NCI-H2171 treated with DMSO at 0.1 percent for 48 hours (cell line): Measurements from ENCODE around the gene CALHM4.

Experiments used
- DNase-seq: peaks from one replicate; lab custom pipeline; 2025; lab: John Stamatoyannopoulos, UW

CALHM4 gene

GRCh38 chr6:116542426-116542825 is 11.1 kb upstream of the CALHM4 start:
- no peak for DNase-seq

GRCh38 chr6:116543149-116543548 is 10.4 kb upstream of the CALHM4 start:
- DNase-seq = no peak

DNA sequence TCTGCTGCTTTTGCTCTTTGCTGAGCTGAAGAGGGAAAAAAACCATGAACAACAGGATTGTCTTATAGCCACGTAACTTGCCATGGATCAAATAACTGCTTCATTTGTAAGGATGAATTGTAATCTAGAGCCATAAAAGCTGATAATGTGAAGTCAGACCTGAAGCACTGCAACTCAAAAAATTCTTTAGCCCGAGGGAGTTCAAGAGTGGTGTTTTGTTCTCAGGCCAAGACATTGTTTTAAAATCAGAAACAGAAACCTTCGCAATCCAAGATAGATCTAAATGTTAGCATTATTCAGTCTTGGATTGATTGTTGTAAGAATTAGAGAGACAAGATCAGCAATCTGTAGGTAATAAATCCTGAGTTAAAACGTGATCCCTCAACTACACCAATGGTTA is 7.9 kb upstream of the CALHM4 start, which contains the start of gene TRAPPC3L:
TRAPPC3L (minus strand) TSS at position 34 of the 400 bp plus-strand sequence. CDS start 170 bp downstream, outside the sequence.
- DNase-seq = no peak

GRCh38 chr6:116547358-116547757 is 6.2 kb upstream of the CALHM4 start:
- DNase-seq = no peak

- no peak for DNase-seq
These were observed 2.8 kb upstream of the CALHM4 start for GRCh38 chr6:116550796-116551195.

DNA sequence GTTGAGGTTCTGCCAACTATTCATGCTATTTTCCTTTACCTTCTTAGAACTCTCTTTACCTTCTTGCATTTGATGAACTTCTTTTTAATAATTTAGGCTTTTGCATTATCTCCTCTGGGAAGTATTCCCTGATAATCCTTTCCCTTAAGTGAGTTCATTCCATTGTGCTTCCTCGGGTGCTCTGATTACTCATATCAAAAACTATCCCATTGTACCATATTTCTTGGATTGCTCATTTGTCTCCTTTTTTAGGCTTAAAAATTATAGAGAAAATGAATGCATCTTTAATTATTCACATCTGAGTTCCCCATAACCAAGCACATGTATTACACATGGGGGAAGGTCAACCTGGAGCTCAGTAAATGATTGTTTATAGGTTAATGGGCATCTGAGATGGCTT is 2.5 kb downstream of the CALHM4 start:
- DNase-seq = no peak

- no peak for DNase-seq
These were observed 3.4 kb downstream of the CALHM4 start for GRCh38 chr6:116556814-116557415.

- no peak for DNase-seq
These were observed 4.3 kb downstream of the CALHM4 start for GRCh38 chr6:116557893-116558292.

GRCh38 chr6:116560130-116560529 is 6.6 kb downstream of the CALHM4 start:
- DNase-seq = no peak

DNA sequence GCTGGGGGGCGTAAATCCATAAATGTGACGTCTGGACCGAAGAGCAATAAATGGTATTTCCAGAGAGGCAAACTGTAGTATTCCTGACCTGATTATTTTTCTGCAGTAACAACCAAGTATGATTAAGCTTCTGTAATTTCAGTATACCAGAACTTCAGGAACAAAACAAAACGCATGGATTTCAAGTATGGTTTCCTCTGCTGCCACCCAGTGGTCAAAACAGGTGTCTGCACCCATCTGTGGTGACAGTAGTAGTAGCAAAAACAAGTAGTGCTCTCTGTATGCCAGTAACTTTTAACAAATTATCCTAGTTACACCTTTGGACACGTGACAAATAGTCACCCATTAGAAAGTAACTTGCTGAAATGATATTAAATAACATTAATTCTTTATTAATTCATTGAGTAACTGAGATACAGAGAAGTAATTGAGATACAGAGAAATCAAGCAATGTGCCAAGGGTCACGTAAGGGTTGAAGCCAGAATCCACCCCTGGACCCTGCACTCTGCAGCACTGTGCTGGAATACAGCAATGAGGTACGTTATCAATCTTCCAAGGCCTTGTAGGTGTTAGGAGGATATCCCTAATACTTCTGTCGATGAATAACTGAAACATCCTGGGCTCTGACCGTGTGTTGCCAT is 7.9 kb downstream of the CALHM4 start:
- DNase-seq = peak; percentile 76

GRCh38 chr6:116562019-116562403 is 8.5 kb downstream of the CALHM4 start:
- DNase-seq = no peak

DNA sequence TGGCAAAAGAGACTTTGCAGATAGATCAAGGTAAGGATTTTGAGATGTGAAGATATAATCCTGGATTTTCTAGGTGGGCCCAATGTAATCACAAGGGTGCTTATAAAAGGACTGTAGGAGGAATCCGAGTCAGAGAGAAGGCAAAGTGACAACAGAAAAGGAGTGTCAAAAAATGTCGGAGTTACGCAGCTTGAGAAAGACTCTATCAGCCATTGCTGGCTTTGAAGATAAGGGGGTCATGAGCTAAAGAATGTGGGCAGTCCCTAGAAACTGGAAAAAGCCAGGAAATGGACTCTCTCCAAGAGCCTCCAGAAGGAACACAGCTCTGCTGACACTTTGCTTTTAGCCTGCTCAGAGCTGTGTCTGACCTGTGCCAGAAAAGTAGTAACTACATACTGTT is 9.1 kb downstream of the CALHM4 start:
- no peak for DNase-seq

GRCh38 chr6:116563830-116564229 is 10.3 kb downstream of the CALHM4 start:
- no peak for DNase-seq

DNA sequence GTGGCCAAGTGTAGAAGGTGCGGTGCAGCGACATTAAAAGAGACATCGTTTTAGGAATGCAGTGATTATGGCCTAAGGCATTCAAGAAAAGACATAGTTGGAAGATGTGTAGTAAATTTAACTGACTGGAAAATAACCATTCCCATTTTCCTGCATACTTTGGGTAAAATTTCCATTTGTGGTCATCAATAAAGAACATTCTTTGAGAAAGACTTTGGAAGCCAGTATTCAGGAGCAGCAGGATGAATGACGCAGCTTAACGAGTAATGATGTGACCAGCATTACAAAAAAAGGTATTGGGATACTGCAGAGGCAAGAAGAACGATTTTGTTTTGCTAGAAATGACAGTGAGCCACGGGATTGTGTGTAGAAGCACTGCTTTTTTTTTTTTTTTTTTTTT is 10.8 kb downstream of the CALHM4 start:
- DNase-seq = no peak

- no peak for DNase-seq
These were observed 11.6 kb downstream of the CALHM4 start for GRCh38 chr6:116564921-116565872.

- no peak for DNase-seq
These were observed 14.6 kb downstream of the CALHM4 start for GRCh38 chr6:116568111-116568510.

- DNase-seq = no peak
These were observed 15.5 kb downstream of the CALHM4 start for GRCh38 chr6:116568821-116569755.

DNA sequence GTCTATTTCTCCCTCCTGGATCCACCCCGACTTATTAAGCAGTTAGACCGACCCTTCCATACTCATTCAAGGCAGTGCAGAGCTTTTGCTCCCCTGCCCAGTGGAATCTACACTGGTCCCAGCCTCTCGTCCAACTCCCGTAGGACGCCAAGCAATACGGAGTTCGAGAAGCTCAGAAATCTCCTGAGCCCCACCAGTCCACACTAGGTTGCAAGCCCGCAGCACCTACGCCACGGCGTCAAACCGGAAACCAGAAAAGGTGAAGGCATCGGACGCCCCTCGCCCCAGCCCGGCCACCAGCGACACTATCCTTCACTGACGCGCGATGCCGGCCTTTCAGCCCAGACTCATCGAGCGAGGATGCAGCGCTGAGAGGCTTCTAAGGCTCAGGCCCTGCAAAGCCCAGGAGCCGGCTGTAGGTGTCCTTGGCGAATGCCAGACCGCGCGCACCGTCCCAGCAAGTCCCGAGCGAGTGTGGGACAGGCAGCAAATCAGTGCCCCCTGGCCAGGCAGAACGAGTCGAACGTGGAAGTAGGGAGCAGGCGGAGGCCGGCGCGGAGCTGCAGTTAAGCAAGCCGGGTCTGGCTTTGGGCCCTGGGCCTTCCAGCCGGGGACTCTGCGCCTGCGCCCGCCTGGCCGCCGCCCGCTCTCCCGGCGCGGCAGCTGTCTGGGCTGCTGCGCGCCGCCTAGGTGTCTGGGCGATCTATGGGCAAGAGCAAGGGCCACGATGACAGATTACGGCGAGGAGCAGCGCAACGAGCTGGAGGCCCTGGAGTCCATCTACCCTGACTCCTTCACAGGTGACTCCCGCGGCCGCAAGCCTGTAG is 17.5 kb downstream of the CALHM4 start, which contains the start of gene RWDD1:
RWDD1 (plus strand) TSS at position 649 of the 827 bp plus-strand sequence; CDS start at position 728, 79 bp downstream.
- DNase-seq = peak; percentile 99

DNA sequence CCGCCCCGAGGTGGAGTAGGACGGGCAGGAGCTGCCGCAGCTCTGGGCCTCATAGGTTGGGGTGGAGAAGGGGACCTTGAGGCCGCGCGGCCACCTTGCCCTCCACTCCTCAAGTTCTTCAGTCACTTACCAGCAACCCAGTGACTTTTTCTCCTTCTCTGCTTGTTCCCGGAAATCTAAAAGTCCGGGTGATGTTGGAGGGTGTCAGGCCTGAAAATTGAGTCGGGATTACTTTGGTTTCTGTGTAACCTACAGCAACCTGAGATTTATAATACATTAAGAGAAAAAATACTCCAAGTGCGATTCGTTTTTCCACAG is 18.1 kb downstream of the CALHM4 start:
- DNase-seq = no peak

DNA sequence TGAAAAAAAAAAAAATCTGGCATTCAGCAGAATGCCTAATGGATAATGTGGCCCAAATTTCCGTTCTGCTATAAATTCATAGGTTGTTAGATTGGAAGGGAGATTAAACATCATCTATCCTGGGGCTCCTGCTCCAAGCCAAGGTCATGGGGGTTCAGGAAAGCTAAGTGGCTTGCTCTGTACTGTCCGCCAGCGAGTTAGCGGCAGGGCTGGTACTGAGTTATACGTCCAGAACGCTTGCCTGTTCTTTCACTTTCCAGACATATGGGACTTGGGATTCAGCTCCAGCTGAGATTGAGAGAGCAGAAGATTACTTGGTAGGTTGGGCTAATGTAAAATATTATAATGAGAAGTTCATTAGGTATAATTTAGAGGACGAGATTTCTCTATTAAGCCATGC is 18.6 kb downstream of the CALHM4 start:
- DNase-seq = peak; percentile 22

- DNase-seq = no peak
These were observed 21.7 kb downstream of the CALHM4 start for GRCh38 chr6:116575227-116575626.
